ENCODE data around the gene CD48.

- TF ChIP-seq POLR2A (IDR thresholded peaks at IDR 0.05; ENCODE audit: low read depth, low read length) (no peak), TAF1 (IDR thresholded peaks at IDR 0.05; ENCODE audit: borderline replicate concordance, low read depth, low read length) (no peak)
Observed at GRCh38 chr1:160676869-160677597, 34.6 kb downstream of the CD48 start.
